Measurements from ENCODE around the gene STRADB.

- no peak for TF ChIP-seq EZH2phosphoT487 (conservative IDR thresholded peaks at IDR 0.05; ENCODE audit: low read length)
- TF ChIP-seq, protein P1, sequence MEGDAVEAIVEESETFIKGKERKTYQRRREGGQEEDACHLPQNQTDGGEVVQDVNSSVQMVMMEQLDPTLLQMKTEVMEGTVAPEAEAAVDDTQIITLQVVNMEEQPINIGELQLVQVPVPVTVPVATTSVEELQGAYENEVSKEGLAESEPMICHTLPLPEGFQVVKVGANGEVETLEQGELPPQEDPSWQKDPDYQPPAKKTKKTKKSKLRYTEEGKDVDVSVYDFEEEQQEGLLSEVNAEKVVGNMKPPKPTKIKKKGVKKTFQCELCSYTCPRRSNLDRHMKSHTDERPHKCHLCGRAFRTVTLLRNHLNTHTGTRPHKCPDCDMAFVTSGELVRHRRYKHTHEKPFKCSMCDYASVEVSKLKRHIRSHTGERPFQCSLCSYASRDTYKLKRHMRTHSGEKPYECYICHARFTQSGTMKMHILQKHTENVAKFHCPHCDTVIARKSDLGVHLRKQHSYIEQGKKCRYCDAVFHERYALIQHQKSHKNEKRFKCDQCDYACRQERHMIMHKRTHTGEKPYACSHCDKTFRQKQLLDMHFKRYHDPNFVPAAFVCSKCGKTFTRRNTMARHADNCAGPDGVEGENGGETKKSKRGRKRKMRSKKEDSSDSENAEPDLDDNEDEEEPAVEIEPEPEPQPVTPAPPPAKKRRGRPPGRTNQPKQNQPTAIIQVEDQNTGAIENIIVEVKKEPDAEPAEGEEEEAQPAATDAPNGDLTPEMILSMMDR (IDR thresholded peaks at IDR 0.05; ENCODE audit: insufficient read depth, low read length, poor library complexity, severe bottlenecking) = no peak
Measured at GRCh38 chr2:201414099-201415023, 37.2 kb upstream of the STRADB start.

Data from SU-DHL-6 (cell line).